Measurements from ENCODE around the gene RFC2. TPM values are rescaled to one million over a fixed set of nuclear protein-coding genes. Genes with fewer than 3 reads are reported as not detected.

The RFC2 gene
- total and polyA plus RNA-seq, 10 of the 15 experiments (the other 5 are each of a cell fraction or from before 2014, with no cell fraction given) = 25.8 to 145 (median 90.9) TPM

DNA sequence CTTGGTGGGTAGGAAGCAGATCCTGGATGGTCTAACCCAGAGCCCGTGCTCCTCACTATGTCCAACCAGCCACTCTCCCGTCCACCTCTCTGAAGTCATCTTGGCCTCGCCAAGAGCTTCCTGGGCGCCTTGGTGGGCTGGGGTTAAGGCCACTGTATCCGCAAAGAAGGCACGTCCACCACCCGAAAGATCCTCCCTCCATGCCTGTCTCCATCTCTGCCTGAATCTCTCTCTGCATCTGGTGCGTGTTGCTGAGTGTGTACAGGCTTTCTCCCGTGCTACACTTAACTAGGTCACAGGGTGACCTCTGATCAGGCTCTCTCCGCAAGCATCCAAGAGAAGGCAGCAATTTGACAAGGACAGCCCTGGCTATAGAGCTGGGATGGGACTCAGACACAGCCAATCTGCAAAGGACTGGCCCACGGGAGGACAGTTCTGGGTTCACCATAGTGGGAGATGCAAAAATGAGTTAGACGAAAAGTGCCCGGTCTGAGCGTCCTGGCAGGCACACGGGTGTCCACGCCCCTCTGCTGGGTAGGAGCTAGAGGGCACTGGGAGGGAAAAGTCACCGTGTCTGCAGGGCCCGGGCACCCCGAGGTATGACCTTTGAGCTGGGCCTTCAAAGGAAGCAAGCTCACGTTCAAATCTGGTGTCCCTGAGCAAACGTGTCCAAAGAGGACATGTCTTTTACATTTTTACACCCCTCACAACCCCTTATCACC, 9.4 kb upstream of the RFC2 start:
- 65% methylated on average over 21 of the region's 21 CpGs for WGBS (ENCODE audit: insufficient coverage, insufficient replicate concordance, low lambda C conversion rate, missing lambda C conversion rate)
- DNase-seq (ENCODE audit: low read depth, low spot score) (no peak), ATAC-seq (no peak), FAIRE-seq (no peak)
- no peaks in the 10 kb centered on the region for H3K9me3 ChIP-seq (replicated peaks; ENCODE audit: control insufficient read depth, insufficient read depth, low read length)
- H3K27ac ChIP-seq (ENCODE audit: control insufficient read depth, insufficient read depth) = no peak overlapping the region
- TF ChIP-seq ZNF207 (IDR thresholded peaks at IDR 0.05; ENCODE audit: borderline replicate concordance) = no peak
- TF ChIP-seq, protein P1, sequence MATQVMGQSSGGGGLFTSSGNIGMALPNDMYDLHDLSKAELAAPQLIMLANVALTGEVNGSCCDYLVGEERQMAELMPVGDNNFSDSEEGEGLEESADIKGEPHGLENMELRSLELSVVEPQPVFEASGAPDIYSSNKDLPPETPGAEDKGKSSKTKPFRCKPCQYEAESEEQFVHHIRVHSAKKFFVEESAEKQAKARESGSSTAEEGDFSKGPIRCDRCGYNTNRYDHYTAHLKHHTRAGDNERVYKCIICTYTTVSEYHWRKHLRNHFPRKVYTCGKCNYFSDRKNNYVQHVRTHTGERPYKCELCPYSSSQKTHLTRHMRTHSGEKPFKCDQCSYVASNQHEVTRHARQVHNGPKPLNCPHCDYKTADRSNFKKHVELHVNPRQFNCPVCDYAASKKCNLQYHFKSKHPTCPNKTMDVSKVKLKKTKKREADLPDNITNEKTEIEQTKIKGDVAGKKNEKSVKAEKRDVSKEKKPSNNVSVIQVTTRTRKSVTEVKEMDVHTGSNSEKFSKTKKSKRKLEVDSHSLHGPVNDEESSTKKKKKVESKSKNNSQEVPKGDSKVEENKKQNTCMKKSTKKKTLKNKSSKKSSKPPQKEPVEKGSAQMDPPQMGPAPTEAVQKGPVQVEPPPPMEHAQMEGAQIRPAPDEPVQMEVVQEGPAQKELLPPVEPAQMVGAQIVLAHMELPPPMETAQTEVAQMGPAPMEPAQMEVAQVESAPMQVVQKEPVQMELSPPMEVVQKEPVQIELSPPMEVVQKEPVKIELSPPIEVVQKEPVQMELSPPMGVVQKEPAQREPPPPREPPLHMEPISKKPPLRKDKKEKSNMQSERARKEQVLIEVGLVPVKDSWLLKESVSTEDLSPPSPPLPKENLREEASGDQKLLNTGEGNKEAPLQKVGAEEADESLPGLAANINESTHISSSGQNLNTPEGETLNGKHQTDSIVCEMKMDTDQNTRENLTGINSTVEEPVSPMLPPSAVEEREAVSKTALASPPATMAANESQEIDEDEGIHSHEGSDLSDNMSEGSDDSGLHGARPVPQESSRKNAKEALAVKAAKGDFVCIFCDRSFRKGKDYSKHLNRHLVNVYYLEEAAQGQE (IDR thresholded peaks at IDR 0.05; ENCODE audit: low read depth, low read length) = peak; percentile 50; the same call in 1 of the 2 replicates
- no peaks in the 10 kb centered on the region for H3K27me3 ChIP-seq (replicated peaks in 1 of 2; ENCODE audit: control insufficient read depth in 2 of 2, insufficient read depth in 2 of 2, low read length in 1 of 2)
- no peaks in the 10 kb centered on the region for H3K36me3 ChIP-seq (ENCODE audit: control insufficient read depth in 2 of 2, insufficient read depth in 2 of 2, low read length in 1 of 2)
- in situ Hi-C loops (cut with MboI) (no loop called here), intact Hi-C loops (cut with micrococcal nuclease; ENCODE audit: unreplicated experiment) (no loop called here)
- ChIA-PET RAD21 (ENCODE audit: unreplicated experiment) (interaction anchor here (0.9 to 10.0 kb wide), 3 partner anchors 8 to 57 kb away, joined by 3 to 169 read pairs (median 15); partner anchors contain the start of gene CLIP2), CTCF (interaction anchor here (0.5 to 3.5 kb wide), 5 partner anchors 12 to 137 kb away, joined by 3 to 9 read pairs (median 5); no protein-coding TSS in a partner anchor), POLR2A (interaction anchor here (0.5 to 1.7 kb wide), 5 partner anchors 9 to 51 kb away, joined by 4 to 7 read pairs (median 5); partner anchors contain the start of genes CLIP2 and RFC2), SMC1A (ENCODE audit: uncharacterized antibody, unreplicated experiment) (interaction anchor here (0.9 to 1.4 kb wide), 3 partner anchors 7 to 57 kb away, joined by 3 read pairs; no protein-coding TSS in a partner anchor)
- no peak overlapping the region for H3K9ac ChIP-seq (ENCODE audit: control insufficient read depth, insufficient read depth, low read length)
- H3K4me3 ChIP-seq = no peak overlapping the region
- BruUV-seq (replicated peaks) = no TSS peak
- H4K20me1 ChIP-seq (ENCODE audit: control insufficient read depth, insufficient read depth) = no peaks in the 10 kb centered on the region
- H3K4me1 ChIP-seq (ENCODE audit: control insufficient read depth, insufficient read depth, low read length) = peaks cover 33% of the 10 kb centered on the region
- no peak overlapping the region for H2AFZ ChIP-seq (ENCODE audit: control insufficient read depth, low read depth, low read length)
- no peak overlapping the region for H3K4me2 ChIP-seq (ENCODE audit: control insufficient read depth, insufficient read depth)
- H3K79me2 ChIP-seq (ENCODE audit: control insufficient read depth, insufficient read depth, low read length) = no peaks in the 10 kb centered on the region
